NCI-H2171 (cell line): ENCODE measurements around the gene DEFB121.
"Not testable (repeated sequence)": the region's sequence is repeated elsewhere in the genome, so short reads cannot be mapped to it uniquely, and the experiment has no call there.

Source experiments
- DNase-seq: peaks from one replicate; lab custom pipeline; 2025; lab: John Stamatoyannopoulos, UW

The DEFB121 gene, protein sequence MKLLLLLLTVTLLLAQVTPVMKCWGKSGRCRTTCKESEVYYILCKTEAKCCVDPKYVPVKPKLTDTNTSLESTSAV

GRCh38 chr20:31406115-31406514 lies at the start of gene DEFB121:
TSS of gene DEFB121 (minus strand) at chr20:31406215. CDS start at chr20:31406152, 63 bp downstream.
- DNase-seq: no peak

DNA sequence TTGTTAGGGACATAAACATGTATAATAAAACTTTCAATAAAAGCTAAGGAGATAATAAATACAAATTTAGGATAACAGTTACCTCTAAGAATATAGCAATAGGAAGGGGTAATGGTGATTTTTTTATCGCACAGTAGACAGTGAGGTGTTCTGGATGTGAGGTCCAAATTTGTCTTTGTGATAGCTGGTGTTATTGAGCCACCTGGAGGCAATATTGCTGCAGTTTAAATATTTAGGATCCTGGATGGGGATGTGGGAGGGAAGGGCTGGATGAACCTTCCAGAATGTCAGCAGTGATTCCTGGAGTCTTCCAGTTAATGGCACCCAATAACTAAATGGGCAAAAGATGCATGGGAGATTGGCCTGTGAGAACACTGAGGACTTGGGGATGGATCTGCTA lies 48.3 kb upstream of the DEFB121 start:
- DNase-seq: no peak

DNA sequence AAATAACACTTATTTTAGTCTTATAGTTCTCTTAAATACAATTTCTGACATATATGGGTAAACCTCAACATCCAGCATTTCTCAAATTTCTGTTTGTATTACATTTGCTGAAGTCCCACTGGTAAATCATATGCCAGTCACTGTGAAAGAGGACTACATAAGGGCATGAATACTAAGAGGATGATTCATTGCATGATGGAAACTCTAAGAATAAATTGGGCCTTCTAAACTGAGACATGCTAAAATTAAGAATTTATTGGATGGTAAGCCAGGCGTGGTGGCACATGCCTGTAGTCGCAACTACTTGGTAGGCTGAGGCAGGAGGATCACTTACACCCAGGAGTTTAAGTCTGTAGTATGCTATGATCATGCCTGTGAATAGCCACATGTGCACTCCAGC lies 46.6 kb upstream of the DEFB121 start:
- no peak for DNase-seq

- no peak for DNase-seq
Measured at GRCh38 chr20:31449511-31450414, 43.7 kb upstream of the DEFB121 start.

DNA sequence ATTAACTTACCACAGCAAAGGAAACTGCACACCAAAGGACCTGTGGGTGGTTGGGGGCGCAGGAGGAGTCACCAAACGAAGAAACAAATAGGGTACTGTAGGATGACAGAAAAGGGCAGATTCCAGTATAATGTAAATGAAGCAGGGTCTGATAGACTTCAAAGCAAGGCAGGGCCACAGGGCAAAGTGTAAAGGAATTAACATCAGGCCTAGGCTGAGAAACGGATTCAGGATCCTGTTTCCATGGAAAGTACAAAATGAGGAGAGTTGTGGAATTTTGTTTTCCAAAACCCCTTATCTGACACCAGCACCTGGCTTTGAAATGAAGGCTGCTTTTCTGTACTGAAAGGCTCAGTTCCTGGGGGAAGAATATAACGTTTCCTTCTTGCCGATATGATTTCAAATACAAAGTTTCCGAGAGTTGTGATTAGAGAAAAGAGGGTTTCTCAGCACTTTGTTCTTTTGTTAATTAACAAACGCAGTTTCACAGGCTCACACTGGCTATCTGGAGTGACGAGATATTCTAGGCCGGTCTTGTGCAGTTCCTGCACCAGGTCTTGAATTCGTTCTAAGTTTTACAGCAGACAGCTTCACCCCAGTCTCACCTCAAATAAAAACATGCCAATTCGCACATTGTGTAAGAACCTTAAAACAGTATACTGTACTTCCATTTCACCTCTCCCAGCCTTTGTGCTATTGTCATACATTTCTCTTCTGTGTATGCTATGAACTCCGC lies 40.2 kb upstream of the DEFB121 start:
- DNase-seq: no peak

GRCh38 chr20:31440012-31440659 lies 34.1 kb upstream of the DEFB121 start, which contains the start of gene DEFB123:
TSS of gene DEFB123 (plus strand) at chr20:31440632. CDS start at chr20:31440699, 67 bp downstream.
- DNase-seq: no peak

- DNase-seq: no peak
Measured at GRCh38 chr20:31430568-31431115, 24.6 kb upstream of the DEFB121 start.

DNA sequence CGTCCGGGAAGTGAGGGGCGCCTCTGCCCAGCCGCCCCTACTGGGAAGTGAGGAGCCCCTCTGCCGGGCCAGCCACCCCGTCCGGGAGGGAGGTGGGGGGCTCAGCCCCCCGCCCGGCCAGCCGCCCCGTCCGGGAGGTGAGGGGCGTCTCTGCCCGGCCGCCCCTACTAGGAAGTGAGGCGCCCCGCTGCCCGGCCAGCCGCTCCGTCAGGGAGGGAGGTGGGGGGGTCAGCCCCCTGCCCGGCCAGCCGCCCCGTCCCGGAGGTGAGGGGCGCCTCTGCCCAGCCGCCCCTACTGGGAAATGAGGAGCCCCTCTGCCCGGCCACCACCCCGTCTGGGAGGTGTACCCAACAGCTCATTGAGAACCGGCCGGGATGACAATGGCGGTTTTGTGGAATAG lies 21.6 kb upstream of the DEFB121 start:
- not testable (repeated sequence) for DNase-seq

GRCh38 chr20:31426891-31427551 lies 21.0 kb upstream of the DEFB121 start:
- DNase-seq: not testable (repeated sequence)

DNA sequence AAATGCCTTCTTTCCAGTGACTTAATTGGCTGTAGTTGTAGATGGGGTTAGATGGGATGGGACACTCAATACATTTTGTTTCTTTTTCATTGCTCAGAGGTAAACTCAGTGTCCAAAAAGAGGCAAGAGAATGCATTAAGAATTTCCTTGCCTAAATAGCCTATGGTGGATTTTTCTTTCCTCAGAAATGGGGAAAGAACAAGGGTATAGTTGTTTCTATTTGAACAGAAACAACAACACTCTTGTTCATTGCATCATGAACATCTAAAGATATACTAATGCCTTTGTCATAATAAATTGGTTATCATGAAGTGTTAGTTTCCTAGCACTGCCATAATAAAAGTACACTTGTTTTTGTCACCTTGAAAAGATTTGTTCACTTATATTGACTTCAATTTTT lies 19.8 kb upstream of the DEFB121 start:
- no peak for DNase-seq

DNA sequence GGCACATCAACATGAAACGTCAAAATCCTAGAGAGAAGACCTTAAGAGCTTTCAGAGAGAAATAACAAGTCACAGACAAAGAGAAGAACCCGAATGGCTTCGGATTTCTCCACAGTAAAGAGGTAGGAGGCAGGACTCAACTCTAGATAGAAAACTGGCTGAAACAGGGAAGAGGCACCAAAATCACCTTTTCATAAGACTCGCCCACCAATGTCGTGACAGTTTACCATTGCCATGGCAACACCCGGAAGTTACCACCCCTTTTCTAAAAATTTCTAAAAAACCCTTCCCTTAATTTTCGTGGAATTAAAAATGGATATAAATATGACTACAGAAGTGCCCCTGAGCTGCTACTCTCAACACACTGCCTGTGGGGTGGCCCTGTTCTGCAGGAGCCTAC lies 12.3 kb upstream of the DEFB121 start:
- DNase-seq: no peak

DNA sequence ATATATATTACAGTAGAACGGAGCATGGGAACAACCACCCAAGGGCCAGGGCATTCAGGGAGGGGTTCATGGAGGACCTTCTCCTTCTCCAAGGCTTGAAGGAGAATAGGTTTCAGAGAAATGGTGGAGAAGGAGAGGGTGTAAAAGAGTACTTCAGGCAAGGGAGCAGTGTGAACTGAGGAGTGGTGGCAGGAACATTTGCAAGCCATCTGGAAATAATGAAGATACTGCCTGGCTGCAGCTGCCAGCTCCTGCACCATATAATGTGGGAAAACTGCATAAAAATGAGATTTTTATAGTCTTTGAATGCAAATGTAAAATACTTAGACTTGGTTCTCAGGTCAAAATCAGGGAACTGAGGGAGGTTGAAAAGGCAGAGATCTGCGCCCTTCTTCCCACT lies 9.6 kb upstream of the DEFB121 start:
- DNase-seq: no peak

- DNase-seq: no peak
Measured at GRCh38 chr20:31414381-31414780, 8.4 kb upstream of the DEFB121 start.

- no peak for DNase-seq
Measured at GRCh38 chr20:31410011-31410410, 4.0 kb upstream of the DEFB121 start.

- no peak for DNase-seq
Measured at GRCh38 chr20:31403886-31404285, 2.1 kb downstream of the DEFB121 start.

GRCh38 chr20:31394900-31395299 lies 11.1 kb downstream of the DEFB121 start:
- DNase-seq: no peak

GRCh38 chr20:31392836-31393235 lies 13.2 kb downstream of the DEFB121 start:
- DNase-seq: no peak

DNA sequence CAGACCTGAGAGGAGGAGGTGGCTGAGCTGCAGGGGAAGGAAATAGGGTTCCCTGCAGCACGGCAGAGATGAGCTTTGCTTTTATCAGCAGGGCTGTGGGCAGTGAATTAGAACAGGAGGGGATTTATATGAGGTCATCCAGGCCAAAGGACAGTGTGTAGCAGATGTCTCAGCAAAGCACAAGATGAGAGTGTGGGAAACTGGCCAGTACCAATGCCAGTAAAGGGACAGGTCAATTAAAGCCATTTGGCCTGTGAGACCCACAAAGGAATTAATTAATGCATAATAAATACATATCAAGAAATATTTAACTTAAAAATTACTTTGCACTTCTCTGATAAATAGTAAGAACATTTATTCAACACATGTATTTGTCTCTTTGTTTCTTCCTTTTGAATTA lies 15.5 kb downstream of the DEFB121 start, which contains the start of gene DEFB119:
Gene DEFB119 (minus strand): TSS at position 101 of the 400 bp plus-strand sequence. CDS start 107 bp downstream, outside the sequence.
- no peak for DNase-seq

DNA sequence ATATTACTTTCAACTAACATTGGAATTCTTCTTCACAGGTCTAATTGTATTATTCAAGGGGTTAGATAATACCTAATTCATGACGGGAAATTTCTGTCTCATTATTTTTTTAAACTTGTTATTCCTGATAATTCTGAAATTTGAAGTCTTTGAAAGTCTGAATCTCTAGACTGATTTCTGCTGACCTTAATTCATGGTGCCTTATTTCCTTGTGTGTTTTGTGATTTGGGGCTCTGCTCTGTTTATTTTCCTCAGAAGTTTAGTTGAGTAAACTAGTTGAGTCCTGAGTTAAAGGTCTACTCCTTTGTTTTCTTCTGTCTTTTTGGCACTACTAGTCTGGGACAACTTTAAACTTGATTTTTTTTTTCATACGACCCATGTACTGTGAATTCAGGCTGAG lies 31.7 kb downstream of the DEFB121 start:
- no peak for DNase-seq

GRCh38 chr20:31368301-31368700 lies 37.7 kb downstream of the DEFB121 start, which contains the start of gene DEFB118:
TSS of gene DEFB118 (plus strand) at chr20:31368601. CDS start at chr20:31368651, 50 bp downstream.
- no peak for DNase-seq

DNA sequence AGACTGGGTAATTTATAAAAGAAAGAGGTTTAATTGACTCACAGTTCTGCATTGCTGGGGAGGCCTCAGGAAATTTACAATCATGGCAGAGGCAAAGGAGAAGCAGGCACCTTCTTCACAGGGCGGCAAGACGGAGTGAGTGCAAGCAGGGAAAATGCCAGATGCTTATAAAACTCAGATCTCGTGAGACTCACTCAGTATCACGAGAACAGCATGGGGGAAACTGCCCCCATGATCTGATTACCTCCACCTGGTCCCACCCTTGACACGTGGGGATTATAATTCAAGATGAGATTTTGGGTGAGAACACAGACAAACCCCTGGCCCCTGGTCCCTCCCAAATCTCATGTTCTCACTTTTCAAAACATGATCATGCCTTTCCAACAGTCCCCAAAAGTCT lies 41.7 kb downstream of the DEFB121 start:
- not testable (repeated sequence) for DNase-seq
